Measurements from ENCODE around the gene SERPINA10.
"Not testable (repeated sequence)": the region's sequence is repeated elsewhere in the genome, so short reads cannot be mapped to it uniquely, and the experiment has no call there.

Gene SERPINA10

DNA sequence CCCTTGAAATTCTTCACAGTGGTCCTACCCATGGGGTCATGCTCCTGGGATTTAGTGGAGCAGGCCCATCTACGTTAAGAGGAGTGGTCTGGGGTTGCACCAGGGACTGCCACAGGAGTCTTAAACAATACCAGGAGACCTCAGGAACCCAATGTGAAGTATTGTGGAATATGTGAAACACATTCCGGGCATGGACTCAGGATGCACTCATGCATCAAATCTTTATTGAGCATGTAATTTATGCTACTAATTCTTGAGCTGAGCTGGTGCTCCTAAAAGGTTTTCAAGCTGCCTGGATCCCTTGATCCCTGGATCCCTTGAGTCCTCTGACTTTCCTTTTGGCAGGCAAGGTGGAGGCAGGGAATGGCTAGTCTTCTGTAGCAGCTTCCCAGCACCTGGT is 8.8 kb downstream of the SERPINA10 start:
- no peak for DNase-seq (ENCODE audit: low read depth)

DNA sequence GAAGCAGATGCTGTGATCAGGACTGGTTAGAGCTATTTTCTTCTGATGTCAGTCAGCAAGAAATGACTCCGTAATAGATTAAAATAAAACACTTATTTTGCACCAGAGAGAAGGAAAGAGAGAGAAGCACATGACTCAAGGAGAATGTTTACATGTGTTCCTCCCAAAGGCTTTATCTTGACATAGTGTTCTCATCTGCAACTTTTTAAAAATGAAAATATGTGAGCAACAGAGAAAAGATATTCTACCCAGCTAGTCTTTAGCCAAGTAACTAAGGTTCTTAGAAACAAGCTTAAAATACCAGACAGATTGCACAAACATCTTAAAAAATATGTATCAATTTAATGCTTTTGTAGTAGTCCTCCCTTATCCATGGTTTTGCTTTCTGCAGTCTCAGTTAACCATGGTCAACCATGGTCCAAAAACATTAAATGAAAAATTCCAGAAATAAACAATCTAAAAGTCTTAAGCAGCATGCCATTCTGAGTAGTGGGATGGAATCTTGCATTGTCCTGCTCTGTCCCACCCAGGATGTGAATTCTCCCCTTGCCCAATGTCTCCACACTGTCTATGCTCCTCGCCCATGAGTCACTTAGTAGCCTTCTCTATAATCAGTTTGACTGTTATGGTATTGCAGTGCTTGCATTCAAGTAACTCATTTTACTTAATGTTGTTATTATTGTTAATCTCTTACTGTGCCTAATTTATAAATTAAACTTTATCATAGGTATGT is 9.9 kb downstream of the SERPINA10 start:
- DNase-seq (ENCODE audit: low read depth), result no peak

- DNase-seq (ENCODE audit: low read depth), result no peak
These were observed 14.3 kb downstream of the SERPINA10 start for GRCh38 chr14:94278731-94279130.

DNA sequence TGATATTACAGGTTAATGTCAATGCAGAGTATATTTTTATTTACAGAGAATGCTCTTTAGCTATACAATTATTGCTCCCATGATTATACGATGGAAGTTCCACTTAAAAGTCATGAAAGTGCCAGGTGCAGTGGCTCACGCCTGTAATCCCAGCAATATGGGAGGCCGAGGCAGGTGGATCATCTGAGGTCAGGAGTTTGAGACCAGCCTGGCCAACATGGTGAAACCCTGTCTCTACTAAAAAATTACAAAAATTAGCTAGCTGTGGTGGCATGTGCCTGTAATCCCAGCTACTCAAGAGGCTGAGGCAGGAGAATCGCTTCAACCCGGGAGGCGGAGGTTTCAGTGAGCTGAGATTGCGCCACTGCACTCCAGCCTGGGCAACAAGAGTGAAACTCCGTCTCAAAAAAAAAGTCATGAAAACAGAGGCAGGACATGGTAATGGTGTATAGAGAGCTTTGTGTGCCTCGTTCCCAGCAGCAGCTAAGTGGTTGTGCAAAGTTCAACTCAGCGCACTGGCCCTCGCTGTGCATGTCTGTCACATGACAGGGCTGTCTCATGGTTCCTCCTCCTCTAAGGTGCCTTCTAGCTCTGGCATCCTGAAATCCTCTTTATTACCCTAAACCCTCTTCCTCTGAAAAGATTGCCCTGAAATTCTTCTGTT is 16.0 kb downstream of the SERPINA10 start:
- DNase-seq (ENCODE audit: low read depth), result not testable (repeated sequence)

- DNase-seq (ENCODE audit: low read depth), result no peak
These were observed 23.9 kb downstream of the SERPINA10 start for GRCh38 chr14:94269156-94269555.

- not testable (repeated sequence) for DNase-seq (ENCODE audit: low read depth)
These were observed 24.5 kb downstream of the SERPINA10 start for GRCh38 chr14:94268582-94268981.

DNA sequence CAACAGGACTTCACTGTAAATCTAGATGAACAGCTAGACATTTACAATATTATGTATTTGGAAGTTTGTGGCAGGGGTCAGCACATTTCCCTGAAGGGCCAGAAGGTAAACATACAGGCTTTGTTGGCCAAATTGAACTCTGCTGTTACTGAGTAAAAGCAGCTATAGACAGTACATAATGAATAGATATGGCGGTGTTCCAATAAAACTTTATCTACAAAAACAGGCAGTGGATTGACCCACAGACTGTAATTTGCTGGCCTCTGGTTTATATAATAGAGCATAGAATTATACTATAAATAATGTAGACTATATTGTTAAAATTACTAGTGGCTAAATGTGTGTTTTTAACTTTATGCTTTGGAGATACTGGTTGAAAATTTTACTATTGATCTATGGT is 25.7 kb downstream of the SERPINA10 start:
- DNase-seq (ENCODE audit: low read depth), result no peak

- DNase-seq (ENCODE audit: low read depth), result not testable (repeated sequence)
These were observed 28.9 kb downstream of the SERPINA10 start for GRCh38 chr14:94264195-94264594.

GRCh38 chr14:94244182-94244581 is 48.9 kb downstream of the SERPINA10 start:
- DNase-seq (ENCODE audit: low read depth), result no peak

DNA sequence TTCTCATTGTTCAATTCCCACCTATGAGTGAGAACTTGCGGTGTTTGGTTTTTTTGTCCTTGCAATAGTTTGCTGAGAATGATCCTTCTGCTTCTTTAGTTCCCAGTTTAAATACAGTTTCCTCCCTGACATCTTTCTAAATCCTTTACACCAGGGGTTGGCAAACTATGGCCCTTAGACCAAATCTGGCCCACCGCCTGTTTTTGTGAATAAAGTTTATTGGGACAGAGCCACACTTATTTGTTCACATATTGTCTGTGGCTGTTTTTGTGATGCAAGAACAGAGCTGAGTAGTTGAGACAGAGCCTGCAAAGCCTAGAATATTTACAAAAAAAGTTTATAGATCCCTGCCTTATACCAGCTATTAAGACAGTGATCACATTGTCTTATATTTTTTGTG is 53.7 kb downstream of the SERPINA10 start:
- no peak for DNase-seq (ENCODE audit: low read depth)

GRCh38 chr14:94237983-94238382 is 55.1 kb downstream of the SERPINA10 start:
- DNase-seq (ENCODE audit: low read depth), result no peak

GRCh38 chr14:94237046-94237445 is 56.0 kb downstream of the SERPINA10 start:
- no peak for DNase-seq (ENCODE audit: low read depth)
